Liver (tissue), 9 donors: ENCODE results near the gene SLC1A3. TPM values are rescaled to one million over a fixed set of nuclear protein-coding genes. Genes with fewer than 3 reads are reported as not detected.

Experiments
- DNase-seq: peaks from one replicate; pipeline ENCODE4 v3.0.0-alpha.2; 2017; ENCODE audit warnings: low spot score
- H3K27ac ChIP-seq, 2 donors: one replicate each; pipeline ENCODE4 v1.7.0; 2013; ENCODE audit warnings: inconsistent platforms in 2 of 2, low read length in 2 of 2, control low read depth in 1 of 2, low read depth in 1 of 2, mild to moderate bottlenecking in 1 of 2
- H3K27me3 ChIP-seq, 4 donors: one replicate each; pipeline versions ENCODE4 v1.6.1 to v1.7.0; 2013; ENCODE audit warnings: low read length in 3 of 4, inconsistent platforms in 1 of 4, mild to moderate bottlenecking in 1 of 4, moderate library complexity in 1 of 4; ENCODE audit not compliant: control insufficient read depth in 4 of 4, insufficient read depth in 4 of 4
- H3K36me3 ChIP-seq, 4 donors: one replicate each; pipeline versions ENCODE4 v1.6.1 to v1.7.0; 2013; ENCODE audit warnings: low read length in 3 of 4, mild to moderate bottlenecking in 3 of 4, low read depth in 1 of 4, moderate library complexity in 1 of 4; ENCODE audit not compliant: control insufficient read depth in 4 of 4, insufficient read depth in 3 of 4
- H3K4me1 ChIP-seq, 4 donors: one replicate each; pipeline versions ENCODE4 v1.6.1 to v1.7.0; 2013; ENCODE audit warnings: low read length in 3 of 4, mild to moderate bottlenecking in 3 of 4, moderate library complexity in 1 of 4; ENCODE audit not compliant: control insufficient read depth in 4 of 4, insufficient read depth in 4 of 4
- H3K4me3 ChIP-seq, 3 donors: one replicate each; pipeline versions ENCODE4 v1.6.1 to v1.7.0; 2013; ENCODE audit warnings: low read length in 3 of 3, control low read depth in 1 of 3, low read depth in 1 of 3, mild to moderate bottlenecking in 1 of 3
- H3K9ac ChIP-seq, 2 donors: one replicate each; pipeline ENCODE4 v1.7.0; 2013; ENCODE audit warnings: low read length in 2 of 2, mild to moderate bottlenecking in 2 of 2, moderate library complexity in 2 of 2, control low read depth in 1 of 2, low read depth in 1 of 2
- H3K9me3 ChIP-seq, 4 donors: one replicate each; pipeline versions ENCODE4 v1.6.1 to v1.7.0; 2013; ENCODE audit warnings: low read length in 3 of 4; ENCODE audit not compliant: control insufficient read depth in 4 of 4
- CTCF ChIP-seq: fragments of 150-350 bp; IDR thresholded peaks from 2 replicates; pipeline ENCODE4 v1.5.1; 2017; ENCODE audit warnings: improper control_type of control experiment, low read depth, low read length; ENCODE audit not compliant: missing input control
- FOXA1 ChIP-seq: IDR thresholded peaks from 2 replicates; pipeline ENCODE4 v1.6.1; 2016; ENCODE audit warnings: antibody characterized with exemption
- FOXA2 ChIP-seq: IDR thresholded peaks from 2 replicates; pipeline ENCODE4 v1.6.1; 2016; ENCODE audit warnings: antibody characterized with exemption
- GABPA ChIP-seq, 2 donors: IDR thresholded peaks in 1 of 2; conservative IDR thresholded peaks in 1 of 2; 2 replicates each; pipeline ENCODE4 v1.6.1; 2016; ENCODE audit warnings: antibody characterized with exemption in 2 of 2, mild to moderate bottlenecking in 1 of 2, moderate library complexity in 1 of 2
- HNF4A ChIP-seq, 2 donors: conservative IDR thresholded peaks; 2 replicates each; pipeline ENCODE4 v1.6.1; 2016; ENCODE audit warnings: antibody characterized with exemption in 2 of 2, mild to moderate bottlenecking in 2 of 2
- HNF4G ChIP-seq: IDR thresholded peaks from 2 replicates; pipeline ENCODE4 v1.6.1; 2016; ENCODE audit warnings: antibody characterized with exemption
- JUND ChIP-seq, 2 donors: IDR thresholded peaks; 2 replicates each; pipeline ENCODE4 v1.6.1; 2016; ENCODE audit warnings: antibody characterized with exemption in 2 of 2
- RAD21 ChIP-seq, 2 donors: IDR thresholded peaks; 2 replicates each; pipeline ENCODE4 v1.6.1; 2016; ENCODE audit warnings: antibody characterized with exemption in 2 of 2, mild to moderate bottlenecking in 2 of 2
- RXRA ChIP-seq, 2 donors: IDR thresholded peaks; 2 replicates each; pipeline ENCODE4 v1.6.1; 2017 to 2018; ENCODE audit warnings: antibody characterized with exemption in 2 of 2, mild to moderate bottlenecking in 1 of 2
- TAF1 ChIP-seq: conservative IDR thresholded peaks from 2 replicates; pipeline ENCODE4 v1.6.1; 2016; ENCODE audit warnings: antibody characterized with exemption, mild to moderate bottlenecking
- WGBS: extraction: QIAGEN DNeasy Blood & Tissue Kit; methylation state at CpG from one replicate; pipeline ENCODE4 v1.1.7; 2013; 5-methylcytosine and 5-hydroxymethylcytosine counted together
- polyA plus RNA-seq, 2 donors: library from polyadenylated mRNA; stranded (reverse) in 1 of 2; unstranded in 1 of 2; fragments of 200-250 nt in 1 of 2; fragments of >200 nt in 1 of 2; fragmentation: Nextera tagmentation in 1 of 2; extraction: Ambion mirVana in 1 of 2; gene quantifications; one replicate each; pipeline versions ENCODE4 v1.2.1 to v1.2.3, GENCODE V29; 2013 to 2015
- total RNA-seq, 2 donors: library from RNA; depleted of rRNA; stranded (reverse); fragments of >200 nt; gene quantifications; one replicate each; pipeline ENCODE4 v1.2.3, GENCODE V29; 2014
- TF ChIP-seq, protein P1 (sequence below): IDR thresholded peaks from 2 replicates; pipeline ENCODE4 v1.6.1; 2016; ENCODE audit warnings: antibody characterized with exemption, mild to moderate bottlenecking
- TF ChIP-seq, protein P2 (sequence below): IDR thresholded peaks from 2 replicates; pipeline ENCODE4 v1.6.1; 2016; ENCODE audit warnings: antibody characterized with exemption
- TF ChIP-seq, protein P3 (sequence below): IDR thresholded peaks from 2 replicates; pipeline ENCODE4 v1.6.1; 2016; ENCODE audit warnings: antibody characterized with exemption
- donor health status: healthy.
- donor health status: healthy.
- donor health status: healthy.
- donor health status: healthy.
- donor health status: healthy.

The SLC1A3 gene
- total and polyA plus RNA-seq, 4 donors = 1.8 to 8.8 (median 2.8) TPM

GRCh38 chr5:36614657-36615308 is 8.4 kb downstream of the SLC1A3 start (continued):
- TF ChIP-seq CTCF (no peak), GABPA (IDR thresholded peaks at IDR 0.05 in 1 of 2, conservative IDR thresholded peaks at IDR 0.05 in 1 of 2) (no peak), HNF4G (no peak), FOXA1 (no peak), RXRA (IDR thresholded peaks at IDR 0.05) (no peak)
- TF ChIP-seq, protein P1, sequence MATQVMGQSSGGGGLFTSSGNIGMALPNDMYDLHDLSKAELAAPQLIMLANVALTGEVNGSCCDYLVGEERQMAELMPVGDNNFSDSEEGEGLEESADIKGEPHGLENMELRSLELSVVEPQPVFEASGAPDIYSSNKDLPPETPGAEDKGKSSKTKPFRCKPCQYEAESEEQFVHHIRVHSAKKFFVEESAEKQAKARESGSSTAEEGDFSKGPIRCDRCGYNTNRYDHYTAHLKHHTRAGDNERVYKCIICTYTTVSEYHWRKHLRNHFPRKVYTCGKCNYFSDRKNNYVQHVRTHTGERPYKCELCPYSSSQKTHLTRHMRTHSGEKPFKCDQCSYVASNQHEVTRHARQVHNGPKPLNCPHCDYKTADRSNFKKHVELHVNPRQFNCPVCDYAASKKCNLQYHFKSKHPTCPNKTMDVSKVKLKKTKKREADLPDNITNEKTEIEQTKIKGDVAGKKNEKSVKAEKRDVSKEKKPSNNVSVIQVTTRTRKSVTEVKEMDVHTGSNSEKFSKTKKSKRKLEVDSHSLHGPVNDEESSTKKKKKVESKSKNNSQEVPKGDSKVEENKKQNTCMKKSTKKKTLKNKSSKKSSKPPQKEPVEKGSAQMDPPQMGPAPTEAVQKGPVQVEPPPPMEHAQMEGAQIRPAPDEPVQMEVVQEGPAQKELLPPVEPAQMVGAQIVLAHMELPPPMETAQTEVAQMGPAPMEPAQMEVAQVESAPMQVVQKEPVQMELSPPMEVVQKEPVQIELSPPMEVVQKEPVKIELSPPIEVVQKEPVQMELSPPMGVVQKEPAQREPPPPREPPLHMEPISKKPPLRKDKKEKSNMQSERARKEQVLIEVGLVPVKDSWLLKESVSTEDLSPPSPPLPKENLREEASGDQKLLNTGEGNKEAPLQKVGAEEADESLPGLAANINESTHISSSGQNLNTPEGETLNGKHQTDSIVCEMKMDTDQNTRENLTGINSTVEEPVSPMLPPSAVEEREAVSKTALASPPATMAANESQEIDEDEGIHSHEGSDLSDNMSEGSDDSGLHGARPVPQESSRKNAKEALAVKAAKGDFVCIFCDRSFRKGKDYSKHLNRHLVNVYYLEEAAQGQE = no peak

GRCh38 chr5:36619012-36619635 is 12.7 kb downstream of the SLC1A3 start:
- 92% methylated on average over 8 of the region's 8 CpGs for WGBS
- Histone ChIP-seq H3K9me3 (no peaks in the 10 kb centered on the region), H3K27me3 (no peaks in the 10 kb centered on the region), H3K4me3 (no peak overlapping the region), H3K27ac (no peak overlapping the region), H3K4me1 (no peaks in the 10 kb centered on the region), H3K36me3 (no peaks in the 10 kb centered on the region), H3K9ac (no peak overlapping the region)
- no peak for DNase-seq
- TF ChIP-seq TAF1 = no peak
- TF ChIP-seq HNF4A (conservative IDR thresholded peaks at IDR 0.05) = no peak
- TF ChIP-seq HNF4G = no peak
- TF ChIP-seq GABPA (IDR thresholded peaks at IDR 0.05 in 1 of 2, conservative IDR thresholded peaks at IDR 0.05 in 1 of 2) = no peak
- TF ChIP-seq FOXA2 = no peak
- no peak for TF ChIP-seq RAD21 (IDR thresholded peaks at IDR 0.05)
- TF ChIP-seq, protein P2, sequence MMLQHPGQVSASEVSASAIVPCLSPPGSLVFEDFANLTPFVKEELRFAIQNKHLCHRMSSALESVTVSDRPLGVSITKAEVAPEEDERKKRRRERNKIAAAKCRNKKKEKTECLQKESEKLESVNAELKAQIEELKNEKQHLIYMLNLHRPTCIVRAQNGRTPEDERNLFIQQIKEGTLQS = no peak
- TF ChIP-seq CTCF = no peak
- TF ChIP-seq, protein P3, sequence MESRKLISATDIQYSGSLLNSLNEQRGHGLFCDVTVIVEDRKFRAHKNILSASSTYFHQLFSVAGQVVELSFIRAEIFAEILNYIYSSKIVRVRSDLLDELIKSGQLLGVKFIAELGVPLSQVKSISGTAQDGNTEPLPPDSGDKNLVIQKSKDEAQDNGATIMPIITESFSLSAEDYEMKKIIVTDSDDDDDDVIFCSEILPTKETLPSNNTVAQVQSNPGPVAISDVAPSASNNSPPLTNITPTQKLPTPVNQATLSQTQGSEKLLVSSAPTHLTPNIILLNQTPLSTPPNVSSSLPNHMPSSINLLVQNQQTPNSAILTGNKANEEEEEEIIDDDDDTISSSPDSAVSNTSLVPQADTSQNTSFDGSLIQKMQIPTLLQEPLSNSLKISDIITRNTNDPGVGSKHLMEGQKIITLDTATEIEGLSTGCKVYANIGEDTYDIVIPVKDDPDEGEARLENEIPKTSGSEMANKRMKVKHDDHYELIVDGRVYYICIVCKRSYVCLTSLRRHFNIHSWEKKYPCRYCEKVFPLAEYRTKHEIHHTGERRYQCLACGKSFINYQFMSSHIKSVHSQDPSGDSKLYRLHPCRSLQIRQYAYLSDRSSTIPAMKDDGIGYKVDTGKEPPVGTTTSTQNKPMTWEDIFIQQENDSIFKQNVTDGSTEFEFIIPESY = no peak
- no peak for TF ChIP-seq JUND (IDR thresholded peaks at IDR 0.05)
